HepG2 (cell line): ENCODE results near the gene WWTR1. TPM values are rescaled to one million over a fixed set of nuclear protein-coding genes. Genes with fewer than 3 reads are reported as not detected.

ENCODE experiments used
- ATAC-seq: fragments of 200-7000 bp; cut with Tn5 transposase; 3 replicates; pipeline ENCODE4 v1.9.1; 2020; ENCODE audit warnings: mild to moderate bottlenecking, moderate library complexity
- BruUV-seq: library from RNA; stranded (reverse); fragments of 400-500 nt; replicated peaks from 2 replicates; lab custom pipeline; 2021; lab: Mats Ljungman, UMichigan
- CTCF ChIA-PET: fragments of 300-600 bp; formaldehyde crosslinking; extraction: SDS; loops from one replicate; lab custom pipeline; 2021; ENCODE audit warnings: low total read pairs, inconsistent platforms, low intra/inter-chr PET ratio; lab: Yijun Ruan, JAX
- POLR2A ChIA-PET: fragments of 350-600 bp; sonication (Branson Sonifier 250); formaldehyde crosslinking; loops from one replicate; lab custom pipeline; 2020; ENCODE audit warnings: antibody characterized with exemption, inconsistent platforms; lab: Yijun Ruan, JAX
- DNase-seq: peaks from one replicate; pipeline ENCODE4 v3.0.0-alpha.2; 2015; ENCODE audit warnings: low spot score
- FAIRE-seq: peaks from 3 replicates; lab custom pipeline; 2011; peaks lifted over from hg19 to GRCh38; lab: Jason Lieb, UNC
- H2AFZ ChIP-seq: one replicate; pipeline ENCODE4 v1.6.1; 2011; ENCODE audit warnings: low read length, inconsistent platforms
- H3K27ac ChIP-seq: fragments of 300-600 bp; 3 replicates; pipeline ENCODE4 v1.8.0; 2011; ENCODE audit warnings: mixed run types, mild to moderate bottlenecking, mixed read lengths, low read length, inconsistent platforms; ENCODE audit not compliant: insufficient read depth; ENCODE audit errors: extremely low read length
- H3K27me3 ChIP-seq, 2 experiments: fragments of 200-600 bp in 1 of 2; 2 replicates in 1 of 2; 3 replicates in 1 of 2; pipeline versions ENCODE4 v1.6.0 to v1.8.0; 2011; ENCODE audit warnings: low read length in 2 of 2, mild to moderate bottlenecking in 2 of 2, moderate library complexity in 2 of 2, inconsistent platforms in 1 of 2; ENCODE audit not compliant: insufficient read depth in 2 of 2, control insufficient read depth in 1 of 2
- H3K36me3 ChIP-seq, 2 experiments: fragments of 200-600 bp in 1 of 2; replicated peaks in 1 of 2; 2 replicates in 1 of 2; 3 replicates in 1 of 2; pipeline versions ENCODE4 v1.5.1 to v1.8.0; 2011; ENCODE audit warnings: low read length in 2 of 2, inconsistent platforms in 1 of 2; ENCODE audit not compliant: insufficient read depth in 2 of 2, control insufficient read depth in 1 of 2
- H3K4me1 ChIP-seq: 2 replicates; pipeline ENCODE4 v1.5.1; 2012; ENCODE audit warnings: low read length, inconsistent platforms; ENCODE audit not compliant: insufficient read depth
- H3K4me2 ChIP-seq: 2 replicates; pipeline ENCODE4 v1.6.0; 2011; ENCODE audit warnings: low read depth, low read length, inconsistent platforms
- H3K4me3 ChIP-seq, 3 experiments: fragments of 200-600 bp in 1 of 3; sonication (generic), shearing (Covaris generic) in 1 of 3; replicated peaks in 1 of 3; 2 replicates each; pipeline ENCODE4 v1.5.1; 2011 to 2016; ENCODE audit warnings: low read length in 3 of 3, inconsistent platforms in 2 of 3, low read depth in 2 of 3, mild to moderate bottlenecking in 2 of 3, control low read depth in 1 of 3, mixed read lengths in 1 of 3; ENCODE audit not compliant: insufficient read depth in 1 of 3
- H3K79me2 ChIP-seq: one replicate; pipeline ENCODE4 v1.6.1; 2011; ENCODE audit warnings: low read length, inconsistent platforms; ENCODE audit not compliant: insufficient read depth
- H3K9ac ChIP-seq: 2 replicates; pipeline ENCODE4 v1.6.0; 2011; ENCODE audit warnings: mild to moderate bottlenecking, low read depth, low read length, inconsistent platforms; ENCODE audit not compliant: insufficient read depth
- H3K9me3 ChIP-seq: 2 replicates; pipeline ENCODE4 v1.5.1; 2012; ENCODE audit warnings: mild to moderate bottlenecking, low read length
- H4K20me1 ChIP-seq: 2 replicates; pipeline ENCODE4 v1.6.0; 2011; ENCODE audit warnings: inconsistent platforms, mild to moderate bottlenecking, low read length, moderate library complexity; ENCODE audit not compliant: insufficient read depth
- ELF4 ChIP-seq: sonication (generic); formaldehyde crosslinking; IDR thresholded peaks from 2 replicates; pipeline ENCODE4 v1.5.0; 2020; ENCODE audit warnings: missing genetic modification reagents, mild to moderate bottlenecking, moderate library complexity, borderline replicate concordance
- NFIC ChIP-seq: IDR thresholded peaks from 2 replicates; pipeline ENCODE4 v1.6.1; 2012; ENCODE audit warnings: mild to moderate bottlenecking, low read length, inconsistent platforms
- REXO4 ChIP-seq: sonication (generic); formaldehyde crosslinking; IDR thresholded peaks from 2 replicates; pipeline ENCODE4 v1.8.0; 2022; ENCODE audit warnings: missing genetic modification reagents, mild to moderate bottlenecking, borderline replicate concordance
- ZC3H13 ChIP-seq: sonication (generic); formaldehyde crosslinking; IDR thresholded peaks from 2 replicates; pipeline ENCODE4 v1.8.1; 2023; ENCODE audit warnings: mild to moderate bottlenecking, missing genetic modification reagents, moderate library complexity
- ZNF17 ChIP-seq: sonication (generic); formaldehyde crosslinking; IDR thresholded peaks from 2 replicates; pipeline ENCODE4 v1.5.0; 2020; ENCODE audit warnings: mild to moderate bottlenecking, missing genetic modification reagents
- ZNF224 ChIP-seq: sonication (generic); formaldehyde crosslinking; IDR thresholded peaks from 2 replicates; pipeline ENCODE4 v1.5.0; 2020; ENCODE audit warnings: mild to moderate bottlenecking, missing genetic modification reagents
- ZNF501 ChIP-seq: sonication (generic); formaldehyde crosslinking; IDR thresholded peaks from 2 replicates; pipeline ENCODE4 v1.5.1; 2020; ENCODE audit warnings: mild to moderate bottlenecking, moderate library complexity, missing genetic modification reagents
- ZNF7 ChIP-seq: IDR thresholded peaks from 2 replicates; pipeline ENCODE4 v1.6.1; 2016; ENCODE audit warnings: missing biosample characterization, missing genetic modification reagents
- WGBS: methylation state at CpG from one replicate; pipeline ENCODE4 v1.1.6; 2017; ENCODE audit warnings: low lambda C conversion rate; 5-methylcytosine and 5-hydroxymethylcytosine counted together
- in situ Hi-C: cut with HindIII; loops from 2 replicates; pipeline ENCODE4 v1.10.0; 2017; ENCODE audit warnings: low pct_unique_long_range_greater_than_20kb; ENCODE audit not compliant: extremely low pct_ligation_motif_present
- intact Hi-C: fragments of 100-400 bp; cut with micrococcal nuclease; formaldehyde crosslinking; loops from one replicate; pipeline ENCODE4 v1.10.0; 2022; ENCODE audit not compliant: unreplicated experiment
- polyA plus RNA-seq, 8 experiments: library from polyadenylated mRNA; depleted of rRNA in 3 of 8; stranded (reverse) in 7 of 8; unstranded in 1 of 8; fragments of >200 nt; fragmentation: Illumina TruSeq in 4 of 8; extraction: Trizol in 4 of 8; gene quantifications; 2 replicates each; pipeline versions ENCODE4 v1.2.1 to v1.2.3, GENCODE V29; 2011 to 2016; ENCODE audit warnings: low read depth in 4 of 8, missing spikeins in 1 of 8, mixed read lengths in 1 of 8; ENCODE audit not compliant: insufficient read depth in 1 of 8
- total RNA-seq, 5 experiments: library from RNA; depleted of rRNA; stranded (reverse); fragments of >200 nt; fragmentation: Illumina TruSeq; extraction: Trizol; gene quantifications; 2 replicates each; pipeline ENCODE4 v1.2.3, GENCODE V29; 2016; ENCODE audit warnings: low read depth in 1 of 5
- TF ChIP-seq, protein P1 (sequence below): sonication (generic); formaldehyde crosslinking; IDR thresholded peaks from 2 replicates; pipeline ENCODE4 v1.9.0; 2022; ENCODE audit warnings: low read depth, missing genetic modification reagents

WWTR1 gene
- total and polyA plus RNA-seq, 2 of the 13 experiments (the other 11 are each of a cell fraction or from before 2014, with no cell fraction given): 19.7 to 139 TPM

GRCh38 chr3:149567381-149567780, 90.4 kb downstream of the WWTR1 start:
- BruUV-seq: no TSS peak
- Histone ChIP-seq H4K20me1 (peaks cover 22% of the 10 kb centered on the region; the same call in 1 of the 2 replicates), H3K36me3 (peaks cover 10 to 61% of the 10 kb centered on the region in 2 experiments), H3K79me2 (peaks cover 51% of the 10 kb centered on the region), H3K9ac (no peak overlapping the region), H3K4me2 (no peak overlapping the region), H3K27me3 (no peaks in the 10 kb centered on the region), H3K27ac (no peak overlapping the region), H3K4me1 (no peaks in the 10 kb centered on the region), H2AFZ (no peak overlapping the region), H3K9me3 (no peaks in the 10 kb centered on the region), H3K4me3 (no peak overlapping the region)
- peak; percentile 53; the same call in 1 of the 2 replicates for TF ChIP-seq ZNF7 (CRISPR knock-in tag)
- no peak for TF ChIP-seq ZNF17 (CRISPR knock-in tag)
- ATAC-seq (no peak), DNase-seq (no peak), FAIRE-seq (no peak)
- in situ Hi-C loops (no loop called here), intact Hi-C loops (loop anchor here (5.0 kb wide), 1 partner anchor 90 kb away; the partner anchor contains the start of gene WWTR1)
- CTCF ChIA-PET: no interaction called here
- 91% methylated on average over 2 of the region's 2 CpGs for WGBS
- POLR2A ChIA-PET: no interaction called here

DNA sequence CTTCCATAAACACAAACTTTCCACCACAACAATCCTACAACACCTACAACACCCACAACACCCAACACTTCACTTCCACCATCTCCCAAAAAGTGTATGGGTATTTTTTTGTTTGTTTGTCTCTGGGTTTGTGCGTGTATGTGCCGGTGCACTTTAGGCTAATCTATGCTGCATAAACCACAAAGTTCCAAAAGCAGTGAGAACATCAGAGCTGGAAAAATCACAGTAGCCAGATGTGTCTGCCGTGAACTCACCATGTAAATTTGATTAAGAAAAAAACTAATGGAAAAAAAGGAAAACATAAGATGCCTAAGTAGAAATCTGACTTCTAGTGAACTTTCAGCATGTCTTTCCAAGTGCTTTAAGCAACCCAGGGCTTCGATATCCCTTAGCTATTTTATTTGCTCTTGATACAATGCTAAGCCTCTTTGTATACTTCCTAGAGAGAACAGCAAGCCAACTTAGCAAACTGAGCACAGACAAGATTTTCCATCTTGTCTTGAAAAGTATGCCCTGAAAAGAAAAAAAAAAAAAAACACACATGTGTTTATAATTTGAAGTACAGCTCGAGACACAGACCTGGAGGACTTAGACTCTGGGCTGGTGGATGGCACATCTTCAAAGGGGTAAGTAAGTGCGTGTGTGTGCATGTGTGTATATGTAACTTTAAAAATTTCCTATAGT, 91.4 kb downstream of the WWTR1 start:
- H3K36me3 ChIP-seq: peaks cover 7 to 53% of the 10 kb centered on the region in 2 experiments
- peaks cover 56% of the 10 kb centered on the region for H3K79me2 ChIP-seq
- no peak overlapping the region for H3K27ac ChIP-seq
- ATAC-seq: no peak
- H2AFZ ChIP-seq: no peak overlapping the region
- no peaks in the 10 kb centered on the region for H3K4me1 ChIP-seq
- H3K27me3 ChIP-seq: no peaks in the 10 kb centered on the region
- H4K20me1 ChIP-seq: peaks cover 24% of the 10 kb centered on the region; the same call in 1 of the 2 replicates
- FAIRE-seq: no peak
- BruUV-seq: no TSS peak
- intact Hi-C loops (loop anchor here (5.0 kb wide), 1 partner anchor 91 kb away; the partner anchor contains the start of gene WWTR1), in situ Hi-C loops (no loop called here)
- ChIA-PET CTCF (no interaction called here), POLR2A (no interaction called here)
- no peak overlapping the region for H3K4me3 ChIP-seq
- H3K9ac ChIP-seq: no peak overlapping the region
- no peaks in the 10 kb centered on the region for H3K9me3 ChIP-seq
- H3K4me2 ChIP-seq: no peak overlapping the region
- TF ChIP-seq NFIC (no peak), ELF4 (no peak), REXO4 (CRISPR knock-in tag) (no peak), ZNF501 (CRISPR knock-in tag) (no peak), ZC3H13 (CRISPR knock-in tag) (no peak), ZNF224 (CRISPR knock-in tag) (no peak)
- TF ChIP-seq, protein P1, sequence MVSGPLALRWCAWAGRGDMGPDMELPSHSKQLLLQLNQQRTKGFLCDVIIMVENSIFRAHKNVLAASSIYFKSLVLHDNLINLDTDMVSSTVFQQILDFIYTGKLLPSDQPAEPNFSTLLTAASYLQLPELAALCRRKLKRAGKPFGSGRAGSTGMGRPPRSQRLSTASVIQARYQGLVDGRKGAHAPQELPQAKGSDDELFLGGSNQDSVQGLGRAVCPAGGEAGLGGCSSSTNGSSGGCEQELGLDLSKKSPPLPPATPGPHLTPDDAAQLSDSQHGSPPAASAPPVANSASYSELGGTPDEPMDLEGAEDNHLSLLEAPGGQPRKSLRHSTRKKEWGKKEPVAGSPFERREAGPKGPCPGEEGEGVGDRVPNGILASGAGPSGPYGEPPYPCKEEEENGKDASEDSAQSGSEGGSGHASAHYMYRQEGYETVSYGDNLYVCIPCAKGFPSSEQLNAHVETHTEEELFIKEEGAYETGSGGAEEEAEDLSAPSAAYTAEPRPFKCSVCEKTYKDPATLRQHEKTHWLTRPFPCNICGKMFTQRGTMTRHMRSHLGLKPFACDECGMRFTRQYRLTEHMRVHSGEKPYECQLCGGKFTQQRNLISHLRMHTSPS (CRISPR knock-in tag): no peak
- TF ChIP-seq, all 625 proteins: peak for 0
- WGBS: 96% methylated on average over 6 of the region's 6 CpGs
- no peak for DNase-seq
